Mesendoderm (in vitro differentiated cells): ENCODE data around the gene PTPRD.

Experiments
- DNase-seq: peaks from one replicate; pipeline ENCODE4 v3.0.0; 2013
- H2AK5ac ChIP-seq: 2 replicates; pipeline ENCODE4 v1.6.1; 2013; ENCODE audit warnings: low read length, inconsistent platforms
- H2BK120ac ChIP-seq: 2 replicates; pipeline ENCODE4 v1.6.1; 2013; ENCODE audit warnings: low read depth, mild to moderate bottlenecking, low read length, moderate library complexity, mixed read lengths
- H2BK15ac ChIP-seq: replicated peaks from 2 replicates; pipeline ENCODE4 v1.6.1; 2013; ENCODE audit warnings: low read depth, mild to moderate bottlenecking, moderate library complexity
- H2BK5ac ChIP-seq: 2 replicates; pipeline ENCODE4 v1.6.1; 2013; ENCODE audit warnings: low read length, inconsistent platforms
- H3K18ac ChIP-seq: 2 replicates; pipeline ENCODE4 v1.6.1; 2013; ENCODE audit warnings: mild to moderate bottlenecking, low read length, mixed read lengths
- H3K23ac ChIP-seq: one replicate; pipeline ENCODE4 v1.6.1; 2013; ENCODE audit warnings: low read length
- H3K27ac ChIP-seq: 2 replicates; pipeline ENCODE4 v1.5.1; 2013; ENCODE audit warnings: low read depth, mild to moderate bottlenecking, inconsistent platforms, low read length, moderate library complexity
- H3K27me3 ChIP-seq: 2 replicates; pipeline ENCODE4 v1.6.1; 2013; ENCODE audit warnings: low read length, control low read depth, mild to moderate bottlenecking, inconsistent platforms; ENCODE audit not compliant: insufficient read depth, poor library complexity
- H3K36me3 ChIP-seq: 2 replicates; pipeline ENCODE4 v1.6.1; 2013; ENCODE audit warnings: low read length, inconsistent platforms; ENCODE audit not compliant: control insufficient read depth, insufficient read depth
- H3K4ac ChIP-seq: one replicate; pipeline ENCODE4 v1.6.1; 2013; ENCODE audit warnings: low read depth, mild to moderate bottlenecking, low read length, moderate library complexity
- H3K4me1 ChIP-seq: 2 replicates; pipeline ENCODE4 v1.6.1; 2013; ENCODE audit warnings: low read depth, low read length, inconsistent platforms; ENCODE audit not compliant: control insufficient read depth
- H3K4me2 ChIP-seq: 2 replicates; pipeline ENCODE4 v1.6.1; 2013; ENCODE audit warnings: low read length
- H3K4me3 ChIP-seq: 2 replicates; pipeline ENCODE4 v1.5.1; 2013; ENCODE audit warnings: mild to moderate bottlenecking, low read length
- H3K56ac ChIP-seq: one replicate; pipeline ENCODE4 v1.6.1; 2013; ENCODE audit warnings: low read length
- H3K79me1 ChIP-seq: 2 replicates; pipeline ENCODE4 v1.6.1; 2013; ENCODE audit warnings: low read length, inconsistent platforms
- H3K79me2 ChIP-seq: 2 replicates; pipeline ENCODE4 v1.6.1; 2013; ENCODE audit warnings: mild to moderate bottlenecking, low read length; ENCODE audit not compliant: control insufficient read depth, insufficient read depth
- H3K9ac ChIP-seq: 2 replicates; pipeline ENCODE4 v1.6.1; 2013; ENCODE audit warnings: low read length, inconsistent platforms
- H4K5ac ChIP-seq: one replicate; pipeline ENCODE4 v1.6.1; 2013; ENCODE audit warnings: low read length
- H4K8ac ChIP-seq: one replicate; pipeline ENCODE4 v1.6.1; 2013; ENCODE audit warnings: low read depth, mild to moderate bottlenecking, control low read depth, low read length, moderate library complexity
- WGBS: extraction: QIAGEN DNeasy Blood & Tissue Kit; methylation state at CpG from one replicate; pipeline ENCODE4 v1.1.7; 2013; ENCODE audit warnings: low lambda C conversion rate, missing lambda C conversion rate; ENCODE audit not compliant: insufficient coverage; ENCODE audit errors: extremely low coverage; 5-methylcytosine and 5-hydroxymethylcytosine counted together

PTPRD gene

DNA sequence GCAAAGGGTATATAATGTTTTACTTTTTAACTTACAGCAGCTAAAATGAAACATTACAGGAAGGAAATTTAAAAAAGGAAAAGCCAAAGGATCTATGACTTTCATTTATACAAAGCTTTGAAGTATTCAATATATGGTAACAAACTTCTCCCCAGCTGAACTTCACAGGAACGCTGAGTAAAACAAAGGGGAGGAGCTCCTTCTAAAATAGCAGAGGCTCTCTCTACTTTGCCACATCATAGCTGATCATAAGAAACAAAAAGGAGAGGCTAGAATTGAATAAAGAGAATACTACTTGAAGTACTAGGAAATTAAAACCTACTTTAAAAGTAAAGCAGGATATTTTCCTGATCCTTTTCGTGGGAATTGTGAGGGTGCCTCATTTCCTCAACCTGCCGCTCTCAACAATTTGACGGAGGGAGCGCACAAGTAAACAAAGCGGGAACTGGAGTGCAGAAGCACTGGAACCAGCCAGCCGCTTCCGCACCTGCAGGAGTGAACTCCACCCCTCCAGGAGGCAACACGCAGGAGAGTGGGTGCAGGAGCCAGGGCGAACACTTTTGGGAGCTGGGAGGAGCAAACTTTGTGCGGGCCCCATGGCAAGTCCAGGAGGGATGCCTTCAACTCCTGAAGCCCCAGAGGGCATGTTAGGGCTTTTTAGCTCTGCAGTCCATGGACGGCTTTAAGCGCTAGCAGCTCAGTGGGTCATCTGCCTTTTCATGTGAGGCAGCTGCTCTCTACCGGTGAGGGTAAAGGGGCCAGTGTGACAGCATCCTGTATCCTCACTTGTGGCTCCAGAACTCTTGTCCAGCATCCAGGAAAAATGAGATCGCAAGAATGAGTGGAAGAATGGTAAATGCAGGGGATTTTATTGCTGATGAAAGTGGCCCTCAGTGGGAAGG, 757.4 kb downstream of the PTPRD start:
- H4K8ac ChIP-seq: no peak overlapping the region
- H3K4ac ChIP-seq: no peak overlapping the region
- no peak overlapping the region for H3K4me3 ChIP-seq
- no peak overlapping the region for H3K23ac ChIP-seq
- H2AK5ac ChIP-seq: no peak overlapping the region
- no CpG with 5 or more reads among the region's 15 CpGs for WGBS
- DNase-seq: no peak
- no peaks in the 10 kb centered on the region for H3K27me3 ChIP-seq
- no peaks in the 10 kb centered on the region for H3K79me2 ChIP-seq
- no peak overlapping the region for H3K18ac ChIP-seq
- H2BK120ac ChIP-seq: no peak overlapping the region
- no peak overlapping the region for H4K5ac ChIP-seq
- H3K4me2 ChIP-seq: no peak overlapping the region
- no peaks in the 10 kb centered on the region for H3K79me1 ChIP-seq
- no peak overlapping the region for H2BK15ac ChIP-seq
- H3K9ac ChIP-seq: no peak overlapping the region
- H3K27ac ChIP-seq: no peak overlapping the region
- H3K36me3 ChIP-seq: no peaks in the 10 kb centered on the region
- no peak overlapping the region for H3K56ac ChIP-seq
- H3K4me1 ChIP-seq: no peaks in the 10 kb centered on the region
- no peak overlapping the region for H2BK5ac ChIP-seq

DNA sequence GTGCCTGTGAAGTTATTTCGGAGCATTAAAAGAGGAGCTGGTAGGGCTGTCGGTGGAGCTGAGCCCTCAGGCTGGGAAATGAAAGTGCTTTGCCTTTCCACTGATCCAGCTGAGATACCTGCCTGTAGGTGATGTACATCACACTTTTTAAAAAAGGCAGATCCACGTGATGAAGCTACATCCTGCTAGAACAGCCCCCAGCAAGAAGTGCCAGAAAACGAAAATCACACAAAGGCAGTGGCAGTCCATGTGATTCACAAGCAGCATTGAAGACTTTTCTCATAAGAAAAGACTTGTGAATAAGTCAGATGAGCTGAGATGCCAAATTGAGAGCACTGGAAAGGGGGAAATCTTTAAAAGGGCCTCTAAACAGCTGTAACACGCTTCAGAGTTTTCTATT, 765.1 kb downstream of the PTPRD start:
- Histone ChIP-seq H4K5ac (no peak overlapping the region), H2BK5ac (no peak overlapping the region), H3K9ac (no peak overlapping the region), H3K18ac (no peak overlapping the region), H2BK120ac (no peak overlapping the region), H2BK15ac (no peak overlapping the region), H3K4ac (no peak overlapping the region), H3K79me2 (no peaks in the 10 kb centered on the region), H3K4me3 (no peak overlapping the region), H3K4me2 (no peak overlapping the region), H3K4me1 (no peaks in the 10 kb centered on the region), H3K27me3 (no peaks in the 10 kb centered on the region), H3K27ac (no peak overlapping the region), H4K8ac (no peak overlapping the region), H3K56ac (no peak overlapping the region), H3K79me1 (no peaks in the 10 kb centered on the region), H2AK5ac (no peak overlapping the region), H3K36me3 (no peaks in the 10 kb centered on the region), H3K23ac (no peak overlapping the region)
- no peak for DNase-seq
- no CpG with 5 or more reads among the region's 5 CpGs for WGBS

DNA sequence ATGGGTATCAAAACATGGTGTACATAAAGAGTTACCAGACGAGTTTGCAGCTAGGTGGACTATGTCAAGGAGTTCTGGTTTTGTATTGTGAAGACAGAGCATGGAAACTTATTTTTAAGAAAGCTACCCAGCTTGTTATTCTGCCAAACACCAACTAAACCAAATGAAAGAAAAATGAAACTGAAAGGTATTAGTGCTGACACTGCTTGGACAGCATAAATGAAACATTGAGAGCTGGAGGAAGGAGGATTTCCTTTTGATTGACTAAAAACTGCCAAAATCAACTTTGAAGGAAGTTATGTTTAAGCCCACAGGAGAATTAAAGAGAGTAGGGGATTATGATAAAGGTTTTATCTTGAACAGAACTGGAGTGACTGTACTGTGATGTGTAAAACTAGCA, 766.2 kb downstream of the PTPRD start:
- no peak for DNase-seq
- Histone ChIP-seq H3K4me1 (no peaks in the 10 kb centered on the region), H4K5ac (no peak overlapping the region), H2BK15ac (no peak overlapping the region), H3K36me3 (no peaks in the 10 kb centered on the region), H2AK5ac (no peak overlapping the region), H3K79me1 (no peaks in the 10 kb centered on the region), H3K4me2 (no peak overlapping the region), H3K56ac (no peak overlapping the region), H4K8ac (no peak overlapping the region), H2BK5ac (no peak overlapping the region), H3K23ac (no peak overlapping the region), H3K79me2 (no peaks in the 10 kb centered on the region), H2BK120ac (no peak overlapping the region), H3K4me3 (no peak overlapping the region), H3K27me3 (no peaks in the 10 kb centered on the region), H3K27ac (no peak overlapping the region), H3K18ac (no peak overlapping the region), H3K9ac (no peak overlapping the region), H3K4ac (no peak overlapping the region)
- WGBS: no CpG with 5 or more reads among the region's 1 CpG

DNA sequence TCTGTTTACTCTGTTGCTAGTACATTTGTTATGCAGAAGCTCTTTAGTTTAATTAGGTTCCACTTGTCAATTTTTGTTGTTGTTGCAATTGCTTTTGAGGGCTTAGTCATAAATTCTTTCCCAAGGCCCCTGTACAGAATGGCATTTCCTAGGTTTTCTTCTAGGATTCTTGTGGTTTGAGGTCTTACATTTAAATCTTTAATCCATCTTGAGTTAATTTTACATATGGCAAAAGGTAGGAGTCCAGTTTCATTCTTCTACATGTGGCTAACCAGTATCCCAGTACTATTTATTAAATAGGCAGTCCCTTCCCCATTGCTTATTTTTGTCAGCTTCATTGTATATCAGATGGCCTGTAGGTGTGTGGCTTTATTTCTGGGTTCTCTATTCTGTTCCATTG, 792.4 kb downstream of the PTPRD start:
- no peak overlapping the region for H4K8ac ChIP-seq
- no peaks in the 10 kb centered on the region for H3K4me1 ChIP-seq
- DNase-seq: no peak
- H2AK5ac ChIP-seq: no peak overlapping the region
- H2BK120ac ChIP-seq: no peak overlapping the region
- no peaks in the 10 kb centered on the region for H3K79me2 ChIP-seq
- H4K5ac ChIP-seq: no peak overlapping the region
- H3K79me1 ChIP-seq: no peaks in the 10 kb centered on the region
- no peak overlapping the region for H3K4me2 ChIP-seq
- no peak overlapping the region for H3K27ac ChIP-seq
- no peaks in the 10 kb centered on the region for H3K27me3 ChIP-seq
- no peak overlapping the region for H3K9ac ChIP-seq
- H2BK5ac ChIP-seq: no peak overlapping the region
- H3K56ac ChIP-seq: no peak overlapping the region
- no peak overlapping the region for H2BK15ac ChIP-seq
- no peak overlapping the region for H3K23ac ChIP-seq
- no peak overlapping the region for H3K4me3 ChIP-seq
- H3K18ac ChIP-seq: no peak overlapping the region
- no peak overlapping the region for H3K4ac ChIP-seq
- H3K36me3 ChIP-seq: no peaks in the 10 kb centered on the region

DNA sequence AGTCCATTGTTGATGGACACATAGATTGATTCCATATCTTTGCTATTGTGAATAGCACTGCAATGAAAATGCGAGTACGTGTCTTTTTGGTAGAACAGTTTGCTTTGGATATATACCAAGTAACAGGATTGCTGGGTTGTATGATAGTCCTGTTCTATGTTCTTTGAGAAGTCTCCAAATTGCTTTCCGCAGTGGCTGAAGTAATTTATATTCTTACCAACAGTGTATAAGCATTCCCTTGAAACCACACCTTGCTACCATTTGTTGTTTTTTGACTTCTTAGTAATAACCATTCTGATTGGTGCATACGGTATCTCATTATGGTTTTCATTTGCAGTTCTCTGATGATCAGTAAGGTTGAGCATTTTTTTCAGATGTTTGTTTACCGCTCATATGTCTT, 792.9 kb downstream of the PTPRD start:
- whole genome bisulfite sequencing: no CpG with 5 or more reads among the region's 5 CpGs
- H3K4me3 ChIP-seq: no peak overlapping the region
- H3K18ac ChIP-seq: no peak overlapping the region
- H2AK5ac ChIP-seq: no peak overlapping the region
- no peak overlapping the region for H4K8ac ChIP-seq
- H2BK120ac ChIP-seq: no peak overlapping the region
- H3K36me3 ChIP-seq: no peaks in the 10 kb centered on the region
- H3K4me1 ChIP-seq: no peaks in the 10 kb centered on the region
- no peak for DNase-seq
- no peaks in the 10 kb centered on the region for H3K27me3 ChIP-seq
- no peak overlapping the region for H3K9ac ChIP-seq
- no peak overlapping the region for H3K4me2 ChIP-seq
- H3K79me2 ChIP-seq: no peaks in the 10 kb centered on the region
- no peak overlapping the region for H2BK5ac ChIP-seq
- no peak overlapping the region for H3K23ac ChIP-seq
- H3K4ac ChIP-seq: no peak overlapping the region
- no peak overlapping the region for H3K56ac ChIP-seq
- H3K79me1 ChIP-seq: no peaks in the 10 kb centered on the region
- H4K5ac ChIP-seq: no peak overlapping the region
- no peak overlapping the region for H3K27ac ChIP-seq
- no peak overlapping the region for H2BK15ac ChIP-seq

DNA sequence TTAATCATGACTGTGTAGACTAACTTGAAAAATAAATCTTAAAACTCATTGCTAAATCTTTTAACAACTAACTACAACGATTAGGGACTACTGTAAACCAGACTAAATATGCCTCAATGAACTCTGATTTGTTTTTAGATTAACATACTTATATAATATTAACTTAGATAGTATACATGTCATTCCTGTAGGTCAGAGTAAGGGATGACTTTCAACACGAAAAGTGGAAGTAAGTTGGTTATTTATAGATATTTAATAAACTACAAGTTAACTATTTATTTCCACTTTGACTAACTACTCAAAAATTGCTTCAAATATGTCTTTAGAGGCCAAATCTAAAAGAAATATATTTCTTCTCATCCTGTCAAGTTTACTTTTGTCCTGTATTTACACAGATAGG, 795.6 kb downstream of the PTPRD start:
- Histone ChIP-seq H4K5ac (no peak overlapping the region), H3K4me2 (no peak overlapping the region), H3K79me1 (no peaks in the 10 kb centered on the region), H3K27ac (no peak overlapping the region), H3K36me3 (no peaks in the 10 kb centered on the region), H3K4me3 (no peak overlapping the region), H3K23ac (no peak overlapping the region), H3K27me3 (no peaks in the 10 kb centered on the region), H3K18ac (no peak overlapping the region), H3K79me2 (no peaks in the 10 kb centered on the region), H2BK15ac (no peak overlapping the region), H2BK5ac (no peak overlapping the region), H3K4me1 (no peaks in the 10 kb centered on the region), H3K4ac (no peak overlapping the region), H4K8ac (no peak overlapping the region), H2BK120ac (no peak overlapping the region), H3K9ac (no peak overlapping the region), H3K56ac (no peak overlapping the region), H2AK5ac (no peak overlapping the region)
- DNase-seq: no peak
- no CpG with 5 or more reads among the region's 2 CpGs for WGBS
